ENCODE data around the gene CLCN2.

DNA sequence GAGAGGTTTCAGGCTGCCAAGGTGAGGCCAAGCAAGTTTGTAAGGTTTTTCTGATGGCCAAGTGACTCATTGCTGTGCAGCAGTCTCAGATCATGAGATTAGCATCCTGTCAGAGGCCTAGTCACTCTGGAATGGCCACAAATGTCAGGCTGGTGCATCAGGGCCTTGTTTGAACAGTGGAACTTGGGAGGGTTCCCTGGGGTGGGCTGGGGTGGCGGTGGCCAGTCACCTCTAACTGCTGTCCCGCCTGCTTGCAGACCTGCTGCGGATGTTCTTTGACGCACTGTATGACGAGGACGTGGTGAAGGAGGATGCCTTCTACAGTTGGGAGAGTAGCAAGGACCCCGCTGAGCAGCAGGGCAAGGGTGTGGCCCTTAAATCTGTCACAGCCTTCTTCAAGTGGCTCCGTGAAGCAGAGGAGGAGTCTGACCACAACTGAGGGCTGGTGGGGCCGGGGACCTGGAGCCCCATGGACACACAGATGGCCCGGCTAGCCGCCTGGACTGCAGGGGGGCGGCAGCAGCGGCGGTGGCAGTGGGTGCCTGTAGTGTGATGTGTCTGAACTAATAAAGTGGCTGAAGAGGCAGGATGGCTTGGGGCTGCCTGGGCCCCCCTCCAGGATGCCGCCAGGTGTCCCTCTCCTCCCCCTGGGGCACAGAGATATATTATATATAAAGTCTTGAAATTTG lies 26.8 kb downstream of the CLCN2 start:
- TF ChIP-seq, protein P1, sequence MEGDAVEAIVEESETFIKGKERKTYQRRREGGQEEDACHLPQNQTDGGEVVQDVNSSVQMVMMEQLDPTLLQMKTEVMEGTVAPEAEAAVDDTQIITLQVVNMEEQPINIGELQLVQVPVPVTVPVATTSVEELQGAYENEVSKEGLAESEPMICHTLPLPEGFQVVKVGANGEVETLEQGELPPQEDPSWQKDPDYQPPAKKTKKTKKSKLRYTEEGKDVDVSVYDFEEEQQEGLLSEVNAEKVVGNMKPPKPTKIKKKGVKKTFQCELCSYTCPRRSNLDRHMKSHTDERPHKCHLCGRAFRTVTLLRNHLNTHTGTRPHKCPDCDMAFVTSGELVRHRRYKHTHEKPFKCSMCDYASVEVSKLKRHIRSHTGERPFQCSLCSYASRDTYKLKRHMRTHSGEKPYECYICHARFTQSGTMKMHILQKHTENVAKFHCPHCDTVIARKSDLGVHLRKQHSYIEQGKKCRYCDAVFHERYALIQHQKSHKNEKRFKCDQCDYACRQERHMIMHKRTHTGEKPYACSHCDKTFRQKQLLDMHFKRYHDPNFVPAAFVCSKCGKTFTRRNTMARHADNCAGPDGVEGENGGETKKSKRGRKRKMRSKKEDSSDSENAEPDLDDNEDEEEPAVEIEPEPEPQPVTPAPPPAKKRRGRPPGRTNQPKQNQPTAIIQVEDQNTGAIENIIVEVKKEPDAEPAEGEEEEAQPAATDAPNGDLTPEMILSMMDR (conservative IDR thresholded peaks at IDR 0.05 in 1 of 2, IDR thresholded peaks at IDR 0.05 in 1 of 2; ENCODE audit: low read depth in 1 of 2, low read length in 2 of 2) = no peak
- no peak for TF ChIP-seq EZH2 (IDR thresholded peaks at IDR 0.05; ENCODE audit: low read length, missing control alignments)

Measured in fibroblast of lung (primary cell).